EL (cell line): ENCODE results near the gene SLMAP.

Source experiments
- DNase-seq: peaks from one replicate; pipeline ENCODE4 v3.0.0-alpha.2; 2016

Gene SLMAP

GRCh38 chr3:57752307-57752706 is 3.8 kb upstream of the SLMAP start:
- peak; percentile 30 for DNase-seq

GRCh38 chr3:57753016-57753415 is 3.1 kb upstream of the SLMAP start:
- no peak for DNase-seq

- peak; percentile 48 for DNase-seq
Measured at GRCh38 chr3:57755368-57755675, 787 bp upstream of the SLMAP start.

- DNase-seq = peak; percentile 80
Measured at GRCh38 chr3:57756528-57757401, 656 bp downstream of the SLMAP start.

GRCh38 chr3:57757642-57758297 is 1.7 kb downstream of the SLMAP start:
- DNase-seq = peak; percentile 29

GRCh38 chr3:57758686-57759085 is 2.6 kb downstream of the SLMAP start:
- DNase-seq = no peak

GRCh38 chr3:57764794-57765193 is 8.7 kb downstream of the SLMAP start:
- DNase-seq = no peak

- DNase-seq = no peak
Measured at GRCh38 chr3:57768595-57768994, 12.5 kb downstream of the SLMAP start.

GRCh38 chr3:57770009-57770827 is 14.1 kb downstream of the SLMAP start:
- no peak for DNase-seq

- DNase-seq = no peak
Measured at GRCh38 chr3:57772251-57772650, 16.1 kb downstream of the SLMAP start.

GRCh38 chr3:57777774-57778173 is 21.7 kb downstream of the SLMAP start:
- DNase-seq = no peak

GRCh38 chr3:57778494-57778893 is 22.4 kb downstream of the SLMAP start:
- DNase-seq = no peak

- DNase-seq = no peak
Measured at GRCh38 chr3:57779666-57780065, 23.6 kb downstream of the SLMAP start.

GRCh38 chr3:57783186-57784088 is 27.3 kb downstream of the SLMAP start:
- DNase-seq = no peak

GRCh38 chr3:57784089-57784735 is 28.1 kb downstream of the SLMAP start:
- no peak for DNase-seq

- no peak for DNase-seq
Measured at GRCh38 chr3:57785446-57785845, 29.3 kb downstream of the SLMAP start.

GRCh38 chr3:57787867-57788623 is 31.9 kb downstream of the SLMAP start:
- DNase-seq = peak; percentile 18

- no peak for DNase-seq
Measured at GRCh38 chr3:57788624-57789018, 32.5 kb downstream of the SLMAP start.

GRCh38 chr3:57791245-57791644 is 35.1 kb downstream of the SLMAP start:
- no peak for DNase-seq

GRCh38 chr3:57792198-57792597 is 36.1 kb downstream of the SLMAP start:
- DNase-seq = no peak

GRCh38 chr3:57793737-57794187 is 37.7 kb downstream of the SLMAP start:
- peak; percentile 26 for DNase-seq
